Endodermal cell (in vitro differentiated cells): ENCODE data around the gene CUX1. TPM values are rescaled to one million over a fixed set of nuclear protein-coding genes. Genes with fewer than 3 reads are reported as not detected.

Experiments used
- DNase-seq: peaks from one replicate; pipeline ENCODE4 v3.0.0-alpha.2; 2017
- H3K27ac ChIP-seq: 2 replicates; pipeline ENCODE4 v1.5.1; 2013; ENCODE audit warnings: mild to moderate bottlenecking, low read depth, low read length, moderate library complexity
- H3K27me3 ChIP-seq: 2 replicates; pipeline ENCODE4 v1.6.1; 2013; ENCODE audit warnings: mild to moderate bottlenecking, low read length, moderate library complexity; ENCODE audit not compliant: insufficient read depth, control insufficient read depth, poor library complexity, severe bottlenecking
- H3K36me3 ChIP-seq: 2 replicates; pipeline ENCODE4 v1.7.0; 2013; ENCODE audit warnings: mild to moderate bottlenecking, low read length, moderate library complexity; ENCODE audit not compliant: control insufficient read depth, insufficient read depth
- H3K4me1 ChIP-seq: one replicate; pipeline ENCODE4 v1.7.0; 2013; ENCODE audit warnings: low read length; ENCODE audit not compliant: control insufficient read depth, insufficient read depth
- H3K4me3 ChIP-seq: 2 replicates; pipeline ENCODE4 v1.5.1; 2013; ENCODE audit warnings: mild to moderate bottlenecking, low read length, moderate library complexity
- H3K9ac ChIP-seq: 2 replicates; pipeline ENCODE4 v1.6.1; 2013; ENCODE audit warnings: mild to moderate bottlenecking, low read length, moderate library complexity; ENCODE audit not compliant: poor library complexity, severe bottlenecking; ENCODE audit errors: extremely low read depth
- H3K9me3 ChIP-seq: 2 replicates; pipeline ENCODE4 v1.6.1; 2013; ENCODE audit warnings: mild to moderate bottlenecking, low read length, moderate library complexity; ENCODE audit not compliant: control insufficient read depth
- H3K27ac Mint-ChIP-seq: 2 replicates; pipeline ENCODE4 v1.8.0; 2020; ENCODE audit warnings: mixed read lengths
- H3K27me3 Mint-ChIP-seq: 2 replicates; pipeline ENCODE4 v1.8.0; 2021; ENCODE audit warnings: mild to moderate bottlenecking, mixed read lengths; ENCODE audit not compliant: insufficient read depth
- H3K36me3 Mint-ChIP-seq: 2 replicates; pipeline ENCODE4 v1.8.0; 2020; ENCODE audit warnings: low read depth, mixed read lengths
- H3K4me1 Mint-ChIP-seq: 2 replicates; pipeline ENCODE4 v1.8.0; 2020; ENCODE audit warnings: mixed read lengths
- H3K4me3 Mint-ChIP-seq: 2 replicates; pipeline ENCODE4 v1.8.0; 2020; ENCODE audit warnings: mild to moderate bottlenecking, moderate library complexity, mixed read lengths
- H3K9me3 Mint-ChIP-seq: 2 replicates; pipeline ENCODE4 v1.8.0; 2020; ENCODE audit warnings: mild to moderate bottlenecking, mixed read lengths
- WGBS, 2 experiments: methylation state at CpG; one replicate each; pipeline versions ENCODE4 v1.1.5 to v1.1.7; 2013; ENCODE audit warnings: missing lambda C conversion rate in 2 of 2, mixed read lengths in 1 of 2; ENCODE audit not compliant: insufficient coverage in 1 of 2, insufficient read length in 1 of 2; 5-methylcytosine and 5-hydroxymethylcytosine counted together
- total RNA-seq, 2 donors: library from RNA; stranded (reverse); fragmentation: NEBNext Ultra II Directional in 1 of 2; extraction: Animal tissue kit (Norgen Biotek cat#: 25700) in 1 of 2; gene quantifications; 2 replicates in 1 of 2; 3 replicates in 1 of 2; pipeline ENCODE4 v1.2.1, GENCODE V29; 2021
- TF ChIP-seq, protein P1 (sequence below): fragments of 200-600 bp; sonication (generic); conservative IDR thresholded peaks from 2 replicates; pipeline ENCODE4 v1.5.0; 2021; ENCODE audit warnings: antibody characterized with exemption, mild to moderate bottlenecking

The CUX1 gene
- total RNA-seq, 2 donors from 2014 or later: 85.1 to 108 TPM

DNA sequence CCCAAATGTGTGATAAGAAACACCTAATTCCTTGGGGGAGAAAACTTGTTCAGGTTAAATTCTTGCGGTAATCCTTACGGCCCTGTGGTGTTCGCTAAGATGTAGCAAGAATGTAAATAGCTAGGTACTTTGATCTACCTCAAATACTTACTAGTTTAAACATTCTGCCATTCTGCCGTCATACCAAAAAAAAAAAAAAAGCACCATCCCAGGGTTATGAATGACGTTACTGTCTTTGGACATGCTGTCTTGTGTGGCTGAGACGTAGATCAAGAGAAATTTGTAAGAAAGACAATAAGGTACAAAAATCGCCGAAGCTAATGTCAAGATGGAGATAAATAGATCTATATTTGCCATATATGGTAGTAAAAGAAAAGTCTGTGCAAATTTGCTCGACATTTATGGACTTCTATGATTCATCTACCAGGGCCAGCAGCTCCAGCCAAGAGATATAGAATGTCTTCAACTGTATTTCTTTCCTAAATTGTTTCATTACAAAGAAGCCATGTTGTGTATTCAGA is 195.6 kb downstream of the CUX1 start:
- H3K27me3 Mint-ChIP-seq: no peaks in the 10 kb centered on the region
- Histone ChIP-seq H3K27me3 (no peaks in the 10 kb centered on the region), H3K4me3 (no peak overlapping the region), H3K9ac (no peak overlapping the region), H3K9me3 (no peaks in the 10 kb centered on the region), H3K4me1 (no peaks in the 10 kb centered on the region), H3K36me3 (peaks cover 5% of the 10 kb centered on the region), H3K27ac (no peak overlapping the region)
- peaks cover 38% of the 10 kb centered on the region for H3K36me3 Mint-ChIP-seq
- DNase-seq: no peak
- peak overlapping the region; percentile 52 for H3K27ac Mint-ChIP-seq
- H3K4me3 Mint-ChIP-seq: no peak overlapping the region
- TF ChIP-seq, protein P1, sequence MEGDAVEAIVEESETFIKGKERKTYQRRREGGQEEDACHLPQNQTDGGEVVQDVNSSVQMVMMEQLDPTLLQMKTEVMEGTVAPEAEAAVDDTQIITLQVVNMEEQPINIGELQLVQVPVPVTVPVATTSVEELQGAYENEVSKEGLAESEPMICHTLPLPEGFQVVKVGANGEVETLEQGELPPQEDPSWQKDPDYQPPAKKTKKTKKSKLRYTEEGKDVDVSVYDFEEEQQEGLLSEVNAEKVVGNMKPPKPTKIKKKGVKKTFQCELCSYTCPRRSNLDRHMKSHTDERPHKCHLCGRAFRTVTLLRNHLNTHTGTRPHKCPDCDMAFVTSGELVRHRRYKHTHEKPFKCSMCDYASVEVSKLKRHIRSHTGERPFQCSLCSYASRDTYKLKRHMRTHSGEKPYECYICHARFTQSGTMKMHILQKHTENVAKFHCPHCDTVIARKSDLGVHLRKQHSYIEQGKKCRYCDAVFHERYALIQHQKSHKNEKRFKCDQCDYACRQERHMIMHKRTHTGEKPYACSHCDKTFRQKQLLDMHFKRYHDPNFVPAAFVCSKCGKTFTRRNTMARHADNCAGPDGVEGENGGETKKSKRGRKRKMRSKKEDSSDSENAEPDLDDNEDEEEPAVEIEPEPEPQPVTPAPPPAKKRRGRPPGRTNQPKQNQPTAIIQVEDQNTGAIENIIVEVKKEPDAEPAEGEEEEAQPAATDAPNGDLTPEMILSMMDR: no peak
- WGBS, 2 experiments: 89 to 96% methylated on average over 6 to 9 of the region's 9 CpGs
- no peaks in the 10 kb centered on the region for H3K9me3 Mint-ChIP-seq
- no peaks in the 10 kb centered on the region for H3K4me1 Mint-ChIP-seq

DNA sequence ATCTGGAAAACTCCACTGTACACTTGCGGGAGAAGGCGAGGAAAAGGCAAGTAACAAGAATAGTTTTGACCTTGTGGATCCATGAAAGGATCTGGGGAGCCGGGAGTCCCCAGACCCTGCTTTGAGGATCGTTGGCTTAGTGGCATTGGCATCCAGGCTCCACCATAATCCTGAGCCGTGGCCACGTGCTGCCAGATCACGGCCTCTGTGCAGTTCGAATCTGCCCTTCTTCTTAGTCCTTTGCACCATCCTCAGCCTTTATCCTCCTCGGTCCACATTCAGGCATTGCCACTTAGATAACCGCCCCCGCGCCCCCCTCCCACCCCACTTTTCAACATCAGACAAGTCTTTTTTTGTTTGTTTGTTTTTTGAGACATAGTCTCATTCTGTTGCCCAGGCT is 201.4 kb downstream of the CUX1 start:
- Histone ChIP-seq H3K36me3 (no peaks in the 10 kb centered on the region), H3K27ac (no peak overlapping the region), H3K4me1 (no peaks in the 10 kb centered on the region), H3K9ac (no peak overlapping the region), H3K9me3 (no peaks in the 10 kb centered on the region), H3K4me3 (no peak overlapping the region), H3K27me3 (no peaks in the 10 kb centered on the region)
- H3K27me3 Mint-ChIP-seq: no peaks in the 10 kb centered on the region
- H3K9me3 Mint-ChIP-seq: no peaks in the 10 kb centered on the region
- H3K4me3 Mint-ChIP-seq: no peak overlapping the region
- peaks cover 29% of the 10 kb centered on the region for H3K36me3 Mint-ChIP-seq
- TF ChIP-seq, protein P1: no peak
- 85 to 89% methylated on average over 8 to 12 of the region's 12 CpGs for WGBS, 2 experiments
- peak overlapping the region; percentile 60 for H3K27ac Mint-ChIP-seq
- DNase-seq: no peak
- no peaks in the 10 kb centered on the region for H3K4me1 Mint-ChIP-seq

DNA sequence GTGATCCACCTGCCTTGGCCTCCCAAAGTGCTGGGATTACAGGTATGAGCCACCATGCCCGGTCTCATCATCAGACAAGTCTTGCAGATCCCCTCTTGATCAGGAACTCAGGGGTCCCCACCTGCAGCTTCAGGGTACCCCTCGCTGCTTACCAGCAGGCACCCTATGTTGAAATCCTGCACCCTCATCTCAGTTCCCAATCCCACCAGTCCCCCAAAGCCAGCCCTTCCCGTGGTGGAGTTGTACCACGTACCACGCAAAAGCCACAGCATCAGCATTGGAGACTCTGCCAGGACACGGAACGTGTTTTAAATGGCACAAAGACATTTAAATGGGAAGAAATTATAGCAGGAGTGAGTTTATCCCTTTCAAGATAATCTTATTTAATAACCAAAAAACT is 202.0 kb downstream of the CUX1 start:
- no peak overlapping the region for H3K27ac ChIP-seq
- no peaks in the 10 kb centered on the region for H3K9me3 ChIP-seq
- Mint-ChIP-seq H3K4me1 (peaks cover under 1% of the 10 kb centered on the region), H3K27me3 (no peaks in the 10 kb centered on the region), H3K27ac (no peak overlapping the region), H3K9me3 (no peaks in the 10 kb centered on the region), H3K4me3 (no peak overlapping the region), H3K36me3 (peaks cover 23% of the 10 kb centered on the region)
- no peaks in the 10 kb centered on the region for H3K4me1 ChIP-seq
- DNase-seq: no peak
- no peaks in the 10 kb centered on the region for H3K27me3 ChIP-seq
- no peaks in the 10 kb centered on the region for H3K36me3 ChIP-seq
- TF ChIP-seq, protein P1: no peak
- no peak overlapping the region for H3K9ac ChIP-seq
- WGBS, 2 experiments: 92 to 98% methylated on average over 4 to 7 of the region's 7 CpGs
- H3K4me3 ChIP-seq: no peak overlapping the region
